Hindlimb muscle (tissue), 1 donor: ENCODE results near the gene UGT1A6. TPM values are rescaled to one million over a fixed set of nuclear protein-coding genes. Genes with fewer than 3 reads are reported as not detected.
"Not testable (repeated sequence)": the region's sequence is repeated elsewhere in the genome, so short reads cannot be mapped to it uniquely, and the experiment has no call there.

ENCODE experiments used
- DNase-seq: peaks from one replicate; pipeline ENCODE4 v3.0.0-alpha.2; 2013
- polyA plus RNA-seq: library from polyadenylated mRNA; unstranded; fragments of 120-200 nt; gene quantifications from one replicate; pipeline ENCODE4 v1.2.1, GENCODE V29; 2013; ENCODE audit not compliant: insufficient read length

UGT1A6 gene
- polyA plus RNA-seq: not detected

GRCh38 chr2:233692648-233693047, at the start of gene UGT1A6:
Gene UGT1A6, plus strand, starts transcription at chr2:233692890. Its CDS starts 115 bp downstream, at chr2:233693005.
- DNase-seq: no peak

- DNase-seq: no peak
These were observed 49.6 kb upstream of the UGT1A6 start for GRCh38 chr2:233643128-233643527.

GRCh38 chr2:233646033-233646432, 46.7 kb upstream of the UGT1A6 start:
- DNase-seq: not testable (repeated sequence)

- DNase-seq: no peak
These were observed 41.7 kb upstream of the UGT1A6 start for GRCh38 chr2:233650981-233651380.

- no peak for DNase-seq
These were observed 41.3 kb upstream of the UGT1A6 start for GRCh38 chr2:233651430-233651829.

- no peak for DNase-seq
These were observed 38.2 kb upstream of the UGT1A6 start for GRCh38 chr2:233654501-233654900.

GRCh38 chr2:233655043-233655442, 37.6 kb upstream of the UGT1A6 start:
- DNase-seq: no peak

- DNase-seq: not testable (repeated sequence)
These were observed 36.7 kb upstream of the UGT1A6 start for GRCh38 chr2:233655943-233656342.

GRCh38 chr2:233656443-233656842, 36.2 kb upstream of the UGT1A6 start:
- no peak for DNase-seq

GRCh38 chr2:233658610-233659009, 34.1 kb upstream of the UGT1A6 start:
- DNase-seq: no peak

- no peak for DNase-seq
These were observed 28.8 kb upstream of the UGT1A6 start for GRCh38 chr2:233663911-233664310.

- DNase-seq: no peak
These were observed 24.0 kb upstream of the UGT1A6 start for GRCh38 chr2:233668605-233669260.

GRCh38 chr2:233671290-233672161, 21.2 kb upstream of the UGT1A6 start, which contains the start of gene UGT1A9:
Gene UGT1A9, plus strand, starts transcription at chr2:233671898. Its CDS starts 37 bp downstream, at chr2:233671935.
- DNase-seq: no peak

GRCh38 chr2:233672886-233673285, 19.8 kb upstream of the UGT1A6 start:
- DNase-seq: no peak

- no peak for DNase-seq
These were observed 18.8 kb upstream of the UGT1A6 start for GRCh38 chr2:233673896-233674295.

GRCh38 chr2:233674314-233674713, 18.4 kb upstream of the UGT1A6 start:
- no peak for DNase-seq

GRCh38 chr2:233674995-233675394, 17.7 kb upstream of the UGT1A6 start:
- DNase-seq: no peak

- no peak for DNase-seq
These were observed 16.6 kb upstream of the UGT1A6 start for GRCh38 chr2:233676046-233676445.

GRCh38 chr2:233679196-233679595, 13.5 kb upstream of the UGT1A6 start:
- no peak for DNase-seq

GRCh38 chr2:233680361-233681045, 12.2 kb upstream of the UGT1A6 start:
- no peak for DNase-seq

GRCh38 chr2:233681521-233682099, 11.1 kb upstream of the UGT1A6 start, which contains the start of gene UGT1A7:
Gene UGT1A7, plus strand, starts transcription at chr2:233681901. Its CDS starts 37 bp downstream, at chr2:233681938.
- DNase-seq: no peak

GRCh38 chr2:233684640-233685039, 8.1 kb upstream of the UGT1A6 start:
- no peak for DNase-seq

GRCh38 chr2:233686928-233687327, 5.8 kb upstream of the UGT1A6 start:
- DNase-seq: no peak
